ENCODE data around the gene CTBP2. TPM values are rescaled to one million over a fixed set of nuclear protein-coding genes. Genes with fewer than 3 reads are reported as not detected.

Gene CTBP2
- total and polyA plus RNA-seq, 10 donors = 6.7 to 74.4 (median 40.1) TPM

- no peak for TF ChIP-seq POLR2AphosphoS5 (IDR thresholded peaks at IDR 0.05)
- no peak for TF ChIP-seq POLR2A (IDR thresholded peaks at IDR 0.05)
- no peak for TF ChIP-seq CTCF (IDR thresholded peaks at IDR 0.05 in 8 of 11, conservative IDR thresholded peaks at IDR 0.05 in 3 of 11)
- no peak overlapping the region for H3K27ac ChIP-seq
- H3K27me3 ChIP-seq (replicated peaks in 1 of 7) = peaks cover 0 to 5% (median 0%) of the 10 kb centered on the region in 7 donors
- no peaks in the 10 kb centered on the region for H3K9me3 ChIP-seq
- intact Hi-C loops (cut with DNase I; ENCODE audit: low total_unique reads) = no loop called here
- no peak for DNase-seq
- H3K4me1 ChIP-seq = peaks cover 0 to 33% (median 0%) of the 10 kb centered on the region in 6 donors
- no peak overlapping the region for H3K4me3 ChIP-seq
- WGBS, 5 donors = 94 to 98% (median 96%) methylated on average over 7 of the region's 7 CpGs
- H3K36me3 ChIP-seq = peaks cover 0 to 45% (median 10%) of the 10 kb centered on the region in 6 donors
Observed at GRCh38 chr10:125029584-125030242, 130.7 kb downstream of the CTBP2 start.

- H3K4me1 ChIP-seq = peaks cover 0 to 49% (median 6%) of the 10 kb centered on the region in 6 donors
- intact Hi-C loops (cut with DNase I; ENCODE audit: low total_unique reads) = no loop called here
- no peaks in the 10 kb centered on the region for H3K9me3 ChIP-seq
- TF ChIP-seq POLR2AphosphoS5 (IDR thresholded peaks at IDR 0.05) (no peak), POLR2A (IDR thresholded peaks at IDR 0.05) (no peak), CTCF (IDR thresholded peaks at IDR 0.05 in 8 of 11, conservative IDR thresholded peaks at IDR 0.05 in 3 of 11) (no peak)
- H3K27me3 ChIP-seq (replicated peaks in 1 of 7) = peaks cover 0 to 5% (median 0%) of the 10 kb centered on the region in 7 donors
- H3K36me3 ChIP-seq = peaks cover 0 to 48% (median 10%) of the 10 kb centered on the region in 6 donors
- WGBS, 5 donors = 76 to 90% (median 83%) methylated on average over 16 to 17 of the region's 17 CpGs
- no peak overlapping the region for H3K4me3 ChIP-seq
- DNase-seq = no peak
- no peak overlapping the region for H3K27ac ChIP-seq
Observed at GRCh38 chr10:125027871-125028869, 132.2 kb downstream of the CTBP2 start.

GRCh38 chr10:125026974-125027735, 133.2 kb downstream of the CTBP2 start:
- intact Hi-C loops (cut with DNase I; ENCODE audit: low total_unique reads) = no loop called here
- H3K4me3 ChIP-seq = no peak overlapping the region
- H3K27me3 ChIP-seq (replicated peaks in 1 of 7) = peaks cover 0 to 5% (median 0%) of the 10 kb centered on the region in 7 donors
- H3K36me3 ChIP-seq = peaks cover 0 to 53% (median 10%) of the 10 kb centered on the region in 6 donors
- H3K27ac ChIP-seq = no peak overlapping the region
- H3K9me3 ChIP-seq = no peaks in the 10 kb centered on the region
- TF ChIP-seq POLR2AphosphoS5 (IDR thresholded peaks at IDR 0.05) (peak in 1 of 3 donors; percentile 5), POLR2A (IDR thresholded peaks at IDR 0.05) (no peak)
- DNase-seq = no peak
- peaks cover 0 to 59% (median 11%) of the 10 kb centered on the region in 6 donors for H3K4me1 ChIP-seq
- WGBS, 5 donors = 92 to 97% (median 95%) methylated on average over 31 to 40 of the region's 40 CpGs

Measured in spleen (tissue), 11 donors.